Raji (cell line): ENCODE data around the gene LAMB1.

Source experiments
- POLR2A ChIP-seq: IDR thresholded peaks from 2 replicates; pipeline ENCODE4 v1.6.1; 2011; ENCODE audit warnings: low read depth, low read length, control low read depth; ENCODE audit not compliant: insufficient read depth

LAMB1 gene

GRCh38 chr7:107953265-107953923 is 49.6 kb downstream of the LAMB1 start:
- TF ChIP-seq POLR2A = no peak

- TF ChIP-seq POLR2A = no peak
Observed at GRCh38 chr7:107951896-107952295, 51.1 kb downstream of the LAMB1 start.

- TF ChIP-seq POLR2A = no peak
Observed at GRCh38 chr7:107951172-107951787, 51.7 kb downstream of the LAMB1 start.

GRCh38 chr7:107949443-107949935 is 53.5 kb downstream of the LAMB1 start:
- no peak for TF ChIP-seq POLR2A

GRCh38 chr7:107948645-107949442 is 54.1 kb downstream of the LAMB1 start:
- no peak for TF ChIP-seq POLR2A

GRCh38 chr7:107946881-107947280 is 56.1 kb downstream of the LAMB1 start:
- no peak for TF ChIP-seq POLR2A

- no peak for TF ChIP-seq POLR2A
Observed at GRCh38 chr7:107946451-107946850, 56.5 kb downstream of the LAMB1 start.

GRCh38 chr7:107945332-107945731 is 57.6 kb downstream of the LAMB1 start:
- no peak for TF ChIP-seq POLR2A

GRCh38 chr7:107944411-107945169 is 58.4 kb downstream of the LAMB1 start:
- no peak for TF ChIP-seq POLR2A

GRCh38 chr7:107943018-107943417 is 59.9 kb downstream of the LAMB1 start:
- TF ChIP-seq POLR2A = no peak

- TF ChIP-seq POLR2A = no peak
Observed at GRCh38 chr7:107940951-107941350, 62.0 kb downstream of the LAMB1 start.

- TF ChIP-seq POLR2A = no peak
Observed at GRCh38 chr7:107939573-107940489, 63.1 kb downstream of the LAMB1 start.

GRCh38 chr7:107938456-107939250 is 64.3 kb downstream of the LAMB1 start:
- no peak for TF ChIP-seq POLR2A
